Fibroblast of the conjunctiva (primary cell): ENCODE measurements around the gene LTN1.

ENCODE experiments used
- DNase-seq: peaks from one replicate; pipeline ENCODE4 v3.0.0-alpha.2; 2010; ENCODE audit warnings: low read depth

The LTN1 gene

GRCh38 chr21:28923439-28923975, 69.2 kb downstream of the LTN1 start:
- DNase-seq = no peak

- DNase-seq = no peak
These were observed 70.3 kb downstream of the LTN1 start for GRCh38 chr21:28922368-28922767.

DNA sequence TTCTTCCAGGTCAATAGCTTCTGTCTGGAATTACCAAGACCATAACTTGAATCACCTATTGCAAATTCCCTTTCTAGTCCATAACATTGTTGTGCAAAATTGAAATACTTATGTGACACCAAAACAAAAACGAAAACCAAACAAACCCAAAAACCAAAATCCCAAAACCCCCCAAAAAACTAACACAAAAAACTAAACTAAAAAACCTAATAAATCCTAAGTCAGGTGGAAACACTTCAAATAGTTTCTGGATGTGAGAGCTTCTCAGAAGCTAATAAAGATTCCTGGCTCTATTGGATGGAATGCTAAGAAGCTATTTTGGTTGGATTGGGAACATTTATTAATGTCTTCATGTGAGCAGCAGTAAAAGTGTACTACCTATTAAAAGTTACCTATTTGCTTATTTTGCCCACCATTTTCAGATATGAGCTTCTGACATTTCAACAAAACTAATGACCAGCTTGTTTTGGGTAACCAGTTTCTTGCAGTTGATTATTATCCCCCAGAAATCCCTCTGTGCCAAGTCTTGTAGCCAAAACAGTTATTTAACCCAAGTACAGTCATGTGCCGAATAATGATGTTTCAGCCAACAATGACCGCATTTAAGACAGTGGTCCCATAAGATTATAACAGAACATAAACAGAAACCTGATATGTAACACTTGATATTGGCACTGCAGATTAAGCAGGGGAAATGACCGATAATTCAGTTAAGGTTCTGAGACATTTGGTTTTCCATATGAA, 76.4 kb downstream of the LTN1 start:
- DNase-seq = peak; percentile 8

DNA sequence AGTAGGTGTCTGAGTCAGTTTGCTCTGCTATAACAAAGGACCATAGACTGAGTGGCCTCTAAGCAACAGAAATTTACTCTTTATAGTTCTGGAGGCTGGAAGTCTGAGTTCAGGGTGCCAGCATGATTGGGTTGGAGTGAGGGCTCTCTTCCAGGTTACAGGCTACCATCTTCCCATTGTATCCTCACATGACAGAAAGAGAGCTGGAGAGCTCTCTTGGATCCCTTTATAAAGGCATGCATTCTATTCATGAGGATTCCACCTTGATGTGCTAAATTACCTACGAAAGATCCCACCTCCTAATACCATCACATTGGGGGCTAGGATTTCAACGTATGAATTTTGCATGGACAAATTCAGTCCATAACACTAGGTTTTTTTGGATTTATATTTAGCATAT, 79.6 kb downstream of the LTN1 start:
- no peak for DNase-seq

- no peak for DNase-seq
These were observed 82.3 kb downstream of the LTN1 start for GRCh38 chr21:28910280-28910887.

GRCh38 chr21:28908351-28908750, 84.3 kb downstream of the LTN1 start:
- no peak for DNase-seq

- no peak for DNase-seq
These were observed 85.8 kb downstream of the LTN1 start for GRCh38 chr21:28906841-28907240.

GRCh38 chr21:28906236-28906635, 86.4 kb downstream of the LTN1 start:
- no peak for DNase-seq

DNA sequence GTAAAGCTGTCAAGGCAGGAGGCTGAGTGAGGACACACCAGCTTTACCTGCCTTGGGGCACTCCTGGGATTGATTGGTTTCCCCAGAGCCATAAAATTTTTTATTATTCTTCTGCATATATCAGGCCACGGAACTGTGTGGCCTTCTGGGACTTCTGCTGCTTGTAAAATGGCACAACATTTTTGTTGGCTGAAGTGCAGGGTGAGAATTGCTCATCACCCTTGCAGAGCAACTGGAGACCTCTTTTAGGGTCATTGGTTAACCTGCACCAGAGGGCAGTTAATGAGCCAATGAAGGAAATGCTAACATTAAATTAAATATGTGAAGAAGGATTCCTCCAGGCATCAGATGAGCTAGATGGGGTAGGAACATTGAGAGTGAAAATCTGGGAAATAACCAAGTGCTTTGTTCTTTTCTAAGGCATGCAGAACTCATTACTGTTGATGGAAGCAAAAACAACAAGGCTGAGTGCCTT, 87.7 kb downstream of the LTN1 start:
- no peak for DNase-seq

- no peak for DNase-seq
These were observed 89.2 kb downstream of the LTN1 start for GRCh38 chr21:28903448-28903847.

DNA sequence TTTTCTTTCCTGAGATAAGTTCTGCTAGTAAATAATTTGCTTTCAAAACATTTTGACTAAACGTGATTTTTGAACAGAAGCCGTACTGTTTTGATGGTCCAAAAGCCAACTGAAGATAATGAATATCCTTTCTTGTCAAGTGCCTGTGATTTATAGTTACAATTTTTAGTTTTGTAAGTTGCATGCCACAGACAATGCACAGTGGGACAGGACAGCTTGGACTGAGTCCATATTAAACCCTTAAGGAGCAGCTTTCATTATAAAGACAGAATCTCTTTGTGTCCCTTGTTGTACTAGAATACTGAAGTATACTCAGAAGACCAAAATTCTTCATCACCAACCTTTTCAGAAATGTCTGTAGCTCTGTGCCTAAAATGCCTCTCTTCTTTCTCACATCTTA, 92.2 kb downstream of the LTN1 start:
- no peak for DNase-seq

DNA sequence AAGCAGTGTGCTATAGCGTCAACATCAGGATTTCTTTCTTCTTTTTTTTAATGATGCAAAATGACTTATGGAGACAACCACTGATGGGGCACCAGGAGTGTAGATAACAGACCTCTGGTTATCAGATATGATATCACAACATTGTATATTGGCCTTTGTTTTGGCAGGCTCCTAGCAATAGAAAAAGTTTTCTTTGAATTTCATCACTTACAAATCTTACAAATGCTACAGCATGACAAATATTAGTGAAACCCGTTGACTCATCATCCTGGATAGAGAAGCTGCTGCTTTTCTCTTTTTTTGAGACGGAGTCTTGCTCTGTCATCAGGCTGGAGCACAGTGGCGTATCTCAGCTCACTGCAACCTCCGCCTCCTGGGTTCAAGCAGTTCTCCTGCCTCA, 92.9 kb downstream of the LTN1 start:
- peak; percentile 73 for DNase-seq

- DNase-seq = no peak
These were observed 93.5 kb downstream of the LTN1 start for GRCh38 chr21:28899220-28899619.

DNA sequence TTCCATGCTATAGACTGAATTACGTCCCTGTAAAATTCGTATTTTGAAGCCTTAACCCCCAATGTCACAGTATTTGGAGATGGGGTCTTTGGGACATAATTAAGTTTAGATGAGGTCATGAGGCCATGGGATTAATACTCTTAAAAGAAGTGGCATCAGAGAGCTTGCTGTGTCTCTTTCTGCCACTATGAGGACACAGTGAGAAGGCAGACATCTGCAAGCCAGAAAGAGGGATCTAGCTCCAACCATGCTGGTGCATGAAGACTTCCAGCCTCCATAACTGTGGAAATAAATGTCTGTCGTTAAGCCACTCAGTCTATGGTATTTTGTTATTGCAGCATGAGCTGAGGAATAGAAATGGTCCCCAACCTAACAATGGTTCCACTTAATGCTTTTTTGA, 99.0 kb downstream of the LTN1 start:
- no peak for DNase-seq

DNA sequence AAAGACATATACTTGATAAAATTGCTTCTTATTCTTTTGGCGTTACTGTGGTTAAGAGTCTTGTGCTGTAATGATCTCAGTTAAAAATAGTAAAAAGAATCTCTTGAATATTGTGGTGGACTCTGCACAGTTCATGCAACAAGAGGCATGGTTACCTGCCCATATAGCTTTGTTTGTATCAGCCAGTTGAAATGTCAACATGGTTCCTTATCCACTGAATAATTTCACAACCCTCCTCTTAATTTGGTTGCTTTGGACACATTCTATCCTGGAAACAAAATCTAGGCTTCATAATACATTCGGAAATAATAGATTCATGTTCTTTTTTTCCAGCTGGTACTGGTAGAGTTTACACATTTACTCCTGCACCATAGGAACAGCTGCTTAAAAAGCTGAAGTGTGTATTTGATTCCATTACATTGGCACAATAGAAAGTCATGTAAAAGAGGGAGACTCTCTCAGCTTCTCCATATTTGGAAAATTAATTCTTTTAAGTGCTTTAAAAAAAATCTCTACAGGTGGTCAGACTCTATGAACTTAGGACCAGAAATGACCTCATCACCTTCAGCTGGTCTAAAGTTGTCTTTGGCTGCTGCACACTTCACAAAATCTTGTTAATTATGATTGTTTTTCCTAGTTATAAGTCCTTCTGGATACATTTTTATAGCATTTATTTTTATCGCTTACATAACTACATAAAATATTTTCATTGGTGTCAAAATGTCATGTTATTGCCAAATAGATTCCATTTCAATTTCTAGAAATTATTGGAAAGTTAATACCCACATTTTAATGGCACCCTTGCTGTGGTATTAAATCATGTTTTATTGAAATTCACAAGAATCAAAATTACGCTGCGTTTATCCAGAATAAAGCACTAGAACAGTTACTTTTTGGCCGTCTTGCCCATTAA, 100.2 kb downstream of the LTN1 start:
- DNase-seq = no peak

- peak; percentile 74 for DNase-seq
These were observed 106.9 kb downstream of the LTN1 start for GRCh38 chr21:28885853-28886177.

- peak; percentile 93 for DNase-seq
These were observed 107.5 kb downstream of the LTN1 start for GRCh38 chr21:28884976-28885852.

GRCh38 chr21:28884481-28884880, 108.2 kb downstream of the LTN1 start:
- no peak for DNase-seq

GRCh38 chr21:28883931-28884330, 108.7 kb downstream of the LTN1 start:
- DNase-seq = no peak

- no peak for DNase-seq
These were observed 110.3 kb downstream of the LTN1 start for GRCh38 chr21:28882345-28882744.
